ENCODE results near the gene TENM4. TPM values are rescaled to one million over a fixed set of nuclear protein-coding genes. Genes with fewer than 3 reads are reported as not detected.

Gene TENM4
- total RNA-seq, 4 donors from 2014 or later = 31.4 to 44.5 (median 38.0) TPM

DNA sequence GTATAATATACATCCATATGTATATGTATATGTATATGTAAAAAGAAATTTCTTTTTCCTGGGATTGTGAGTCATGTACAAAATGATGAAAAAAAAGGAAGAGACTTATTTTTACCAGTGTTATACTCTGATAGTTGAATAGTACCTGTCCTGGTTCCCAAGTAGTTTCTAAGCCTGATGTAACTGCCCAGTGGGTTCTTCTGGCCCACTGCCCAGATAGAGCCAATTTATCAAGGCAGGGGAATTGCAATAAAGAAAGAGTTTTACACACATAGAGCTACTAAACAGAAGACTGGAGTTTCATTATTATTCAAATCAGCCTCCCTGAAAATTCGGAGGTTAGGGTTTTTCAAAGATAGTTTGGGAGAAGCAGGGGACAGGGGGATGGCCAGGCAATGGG lies 837.0 kb downstream of the TENM4 start:
- Histone ChIP-seq H3K27ac (no peak overlapping the region), H3K9me3 (no peaks in the 10 kb centered on the region), H3K4me1 (no peaks in the 10 kb centered on the region), H3K4me3 (no peak overlapping the region), H3K36me3 (no peaks in the 10 kb centered on the region), H3K27me3 (peaks cover 9% of the 10 kb centered on the region)
- whole genome bisulfite sequencing = 86% methylated on average over 1 of the region's 1 CpG
- no peak for DNase-seq (ENCODE audit: low spot score in 2 of 2)
- TF ChIP-seq, protein P1, sequence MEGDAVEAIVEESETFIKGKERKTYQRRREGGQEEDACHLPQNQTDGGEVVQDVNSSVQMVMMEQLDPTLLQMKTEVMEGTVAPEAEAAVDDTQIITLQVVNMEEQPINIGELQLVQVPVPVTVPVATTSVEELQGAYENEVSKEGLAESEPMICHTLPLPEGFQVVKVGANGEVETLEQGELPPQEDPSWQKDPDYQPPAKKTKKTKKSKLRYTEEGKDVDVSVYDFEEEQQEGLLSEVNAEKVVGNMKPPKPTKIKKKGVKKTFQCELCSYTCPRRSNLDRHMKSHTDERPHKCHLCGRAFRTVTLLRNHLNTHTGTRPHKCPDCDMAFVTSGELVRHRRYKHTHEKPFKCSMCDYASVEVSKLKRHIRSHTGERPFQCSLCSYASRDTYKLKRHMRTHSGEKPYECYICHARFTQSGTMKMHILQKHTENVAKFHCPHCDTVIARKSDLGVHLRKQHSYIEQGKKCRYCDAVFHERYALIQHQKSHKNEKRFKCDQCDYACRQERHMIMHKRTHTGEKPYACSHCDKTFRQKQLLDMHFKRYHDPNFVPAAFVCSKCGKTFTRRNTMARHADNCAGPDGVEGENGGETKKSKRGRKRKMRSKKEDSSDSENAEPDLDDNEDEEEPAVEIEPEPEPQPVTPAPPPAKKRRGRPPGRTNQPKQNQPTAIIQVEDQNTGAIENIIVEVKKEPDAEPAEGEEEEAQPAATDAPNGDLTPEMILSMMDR (IDR thresholded peaks at IDR 0.05) = no peak
- TF ChIP-seq POLR2A (IDR thresholded peaks at IDR 0.05) (no peak), POLR2AphosphoS5 (IDR thresholded peaks at IDR 0.05) (no peak), EP300 (IDR thresholded peaks at IDR 0.05) (no peak)
